ENCODE measurements around the gene MUTYH. TPM values are rescaled to one million over a fixed set of nuclear protein-coding genes. Genes with fewer than 3 reads are reported as not detected.

MUTYH gene
- total RNA-seq, 1 donor from 2014 or later: 61.3 TPM

- Mint-ChIP-seq H3K36me3 (no peaks in the 10 kb centered on the region), H3K4me3 (no peak overlapping the region), H3K9me3 (no peaks in the 10 kb centered on the region), H3K27me3 (no peaks in the 10 kb centered on the region), H3K4me1 (ENCODE audit: unreplicated experiment) (peaks cover 4% of the 10 kb centered on the region), H3K27ac (no peak overlapping the region)
- DNase-seq (ENCODE audit: extremely low spot score, unreplicated experiment): no peak
- TF ChIP-seq CTCF (conservative IDR thresholded peaks at IDR 0.05): no peak
Observed at GRCh38 chr1:45380730-45381129, 40.5 kb upstream of the MUTYH start.

- no peak overlapping the region for H3K4me3 Mint-ChIP-seq
Observed at GRCh38 chr1:45380125-45380524, 39.9 kb upstream of the MUTYH start.

GRCh38 chr1:45379524-45379923 lies 39.3 kb upstream of the MUTYH start:
- Mint-ChIP-seq H3K27me3 (no peaks in the 10 kb centered on the region), H3K4me3 (no peak overlapping the region), H3K27ac (no peak overlapping the region), H3K36me3 (no peaks in the 10 kb centered on the region), H3K4me1 (ENCODE audit: unreplicated experiment) (no peaks in the 10 kb centered on the region), H3K9me3 (no peaks in the 10 kb centered on the region)
- TF ChIP-seq CTCF (conservative IDR thresholded peaks at IDR 0.05): no peak
- DNase-seq (ENCODE audit: extremely low spot score, unreplicated experiment): no peak

More at GRCh38 chr1:45380125-45380524, 39.9 kb upstream of the MUTYH start:
- no peaks in the 10 kb centered on the region for H3K9me3 Mint-ChIP-seq
- no peak for DNase-seq (ENCODE audit: extremely low spot score, unreplicated experiment)
- TF ChIP-seq CTCF (conservative IDR thresholded peaks at IDR 0.05): no peak
- H3K27ac Mint-ChIP-seq: no peak overlapping the region
- H3K27me3 Mint-ChIP-seq: no peaks in the 10 kb centered on the region
- no peaks in the 10 kb centered on the region for H3K36me3 Mint-ChIP-seq
- H3K4me1 Mint-ChIP-seq (ENCODE audit: unreplicated experiment): peaks cover under 1% of the 10 kb centered on the region

- TF ChIP-seq CTCF (conservative IDR thresholded peaks at IDR 0.05): no peak
- Mint-ChIP-seq H3K27me3 (no peaks in the 10 kb centered on the region), H3K9me3 (no peaks in the 10 kb centered on the region), H3K27ac (no peak overlapping the region), H3K4me3 (no peak overlapping the region), H3K36me3 (no peaks in the 10 kb centered on the region), H3K4me1 (ENCODE audit: unreplicated experiment) (no peaks in the 10 kb centered on the region)
- no peak for DNase-seq (ENCODE audit: extremely low spot score, unreplicated experiment)
Observed at GRCh38 chr1:45378184-45378583, 37.9 kb upstream of the MUTYH start.

- TF ChIP-seq CTCF (conservative IDR thresholded peaks at IDR 0.05): no peak
- H3K4me3 Mint-ChIP-seq: no peak overlapping the region
Observed at GRCh38 chr1:45375104-45376090, 35.2 kb upstream of the MUTYH start.

More at GRCh38 chr1:45375104-45376090, 35.2 kb upstream of the MUTYH start:
- DNase-seq (ENCODE audit: extremely low spot score, unreplicated experiment): no peak
- Mint-ChIP-seq H3K27ac (no peak overlapping the region), H3K4me1 (ENCODE audit: unreplicated experiment) (no peaks in the 10 kb centered on the region), H3K9me3 (no peaks in the 10 kb centered on the region), H3K27me3 (no peaks in the 10 kb centered on the region), H3K36me3 (no peaks in the 10 kb centered on the region)

Measured in type B pancreatic cell (in vitro differentiated cells).